ENCODE data around the gene ATAD5.

- TF ChIP-seq POLR2AphosphoS5 (IDR thresholded peaks at IDR 0.05; ENCODE audit: borderline replicate concordance, low read depth, low read length) (no peak), EZH2 (IDR thresholded peaks at IDR 0.05) (no peak), FOXP2 (optimal IDR thresholded peaks at IDR 0.05; ENCODE audit: control extremely low read depth, extremely low read length, insufficient read depth) (no peak)
Observed at GRCh38 chr17:30917050-30917449, 85.3 kb downstream of the ATAD5 start.
